NCI-H2227 (cell line): Measurements from ENCODE around the gene SNCG.
"Not testable (repeated sequence)": the region's sequence is repeated elsewhere in the genome, so short reads cannot be mapped to it uniquely, and the experiment has no call there.

ENCODE experiments used
- DNase-seq: peaks from one replicate; lab custom pipeline; 2025; ENCODE audit not compliant: unreplicated experiment; lab: John Stamatoyannopoulos, UW

Gene SNCG

GRCh38 chr10:86972613-86973380 lies 14.4 kb downstream of the SNCG start:
- no peak for DNase-seq

- DNase-seq: no peak
Measured at GRCh38 chr10:86974484-86974883, 16.1 kb downstream of the SNCG start.

- DNase-seq: no peak
Measured at GRCh38 chr10:86976362-86977056, 18.1 kb downstream of the SNCG start.

- not testable (repeated sequence) for DNase-seq
Measured at GRCh38 chr10:86978457-86978856, 20.1 kb downstream of the SNCG start.

GRCh38 chr10:86979296-86979818 lies 21.0 kb downstream of the SNCG start:
- no peak for DNase-seq

- DNase-seq: no peak
Measured at GRCh38 chr10:86979977-86980448, 21.6 kb downstream of the SNCG start.

- DNase-seq: not testable (repeated sequence)
Measured at GRCh38 chr10:86981020-86981419, 22.6 kb downstream of the SNCG start.

GRCh38 chr10:86981716-86982115 lies 23.3 kb downstream of the SNCG start:
- no peak for DNase-seq

- DNase-seq: not testable (repeated sequence)
Measured at GRCh38 chr10:86984498-86984897, 26.1 kb downstream of the SNCG start.

GRCh38 chr10:86988520-86988919 lies 30.1 kb downstream of the SNCG start:
- DNase-seq: no peak

GRCh38 chr10:86991362-86991761 lies 33.0 kb downstream of the SNCG start:
- not testable (repeated sequence) for DNase-seq

GRCh38 chr10:86992456-86992855 lies 34.1 kb downstream of the SNCG start:
- no peak for DNase-seq

- DNase-seq: no peak
Measured at GRCh38 chr10:86992929-86993328, 34.5 kb downstream of the SNCG start.

- not testable (repeated sequence) for DNase-seq
Measured at GRCh38 chr10:86999802-87000403, 41.5 kb downstream of the SNCG start.

- DNase-seq: no peak
Measured at GRCh38 chr10:87000491-87000890, 42.1 kb downstream of the SNCG start.

GRCh38 chr10:87007124-87007523 lies 48.7 kb downstream of the SNCG start:
- DNase-seq: not testable (repeated sequence)

GRCh38 chr10:87007674-87008073 lies 49.3 kb downstream of the SNCG start:
- not testable (repeated sequence) for DNase-seq

- not testable (repeated sequence) for DNase-seq
Measured at GRCh38 chr10:87008303-87008702, 49.9 kb downstream of the SNCG start.

- not testable (repeated sequence) for DNase-seq
Measured at GRCh38 chr10:87009134-87009696, 50.8 kb downstream of the SNCG start.
